ENCODE results near the gene DMWD. TPM values are rescaled to one million over a fixed set of nuclear protein-coding genes. Genes with fewer than 3 reads are reported as not detected.
"Not testable (repeated sequence)": the region's sequence is repeated elsewhere in the genome, so short reads cannot be mapped to it uniquely, and the experiment has no call there.

Gene DMWD
- total RNA-seq, 2 donors from 2014 or later = 19.7 to 20.4 TPM

- DNase-seq (no peak), ATAC-seq (no peak)
- no peak overlapping the region for H3K4me3 ChIP-seq
- H3K9me3 ChIP-seq = no peaks in the 10 kb centered on the region
- H3K36me3 ChIP-seq (replicated peaks in 1 of 2; ENCODE audit: insufficient read depth in 1 of 2, low read depth in 2 of 2) = no peaks in the 10 kb centered on the region
- no peaks in the 10 kb centered on the region for H3K4me1 ChIP-seq
- intact Hi-C loops (cut with DNase I) = no loop called here
- H3K27me3 ChIP-seq = no peaks in the 10 kb centered on the region
- WGBS, 2 donors = 77 to 88% methylated on average over 8 to 9 of the region's 9 CpGs
- TF ChIP-seq CTCF (IDR thresholded peaks at IDR 0.05) (no peak), POLR2A (IDR thresholded peaks at IDR 0.05) (no peak)
- H3K27ac ChIP-seq = no peak overlapping the region
These were observed 35.0 kb downstream of the DMWD start for GRCh38 chr19:45757695-45758094.

GRCh38 chr19:45754323-45754722 is 38.3 kb downstream of the DMWD start:
- H3K9me3 ChIP-seq = no peaks in the 10 kb centered on the region
- no peaks in the 10 kb centered on the region for H3K27me3 ChIP-seq

GRCh38 chr19:45753548-45753947 is 39.1 kb downstream of the DMWD start:
- Histone ChIP-seq H3K27ac (no peak overlapping the region), H3K27me3 (no peaks in the 10 kb centered on the region), H3K9me3 (no peaks in the 10 kb centered on the region), H3K36me3 (replicated peaks in 1 of 2; ENCODE audit: insufficient read depth in 1 of 2, low read depth in 2 of 2) (no peaks in the 10 kb centered on the region), H3K4me1 (no peaks in the 10 kb centered on the region), H3K4me3 (no peak overlapping the region)
- intact Hi-C loops (cut with DNase I) = no loop called here
- no peak for ATAC-seq
- WGBS, 2 donors = 62 to 86% methylated on average over 2 to 6 of the region's 6 CpGs
- peak in 1 of 4 donors; percentile 16 for DNase-seq
- TF ChIP-seq POLR2A (IDR thresholded peaks at IDR 0.05) = no peak
- no peak for TF ChIP-seq CTCF (IDR thresholded peaks at IDR 0.05)

More at GRCh38 chr19:45754323-45754722, 38.3 kb downstream of the DMWD start:
- intact Hi-C loops (cut with DNase I) = no loop called here
- H3K4me1 ChIP-seq = no peaks in the 10 kb centered on the region
- no peak overlapping the region for H3K4me3 ChIP-seq
- TF ChIP-seq POLR2A (IDR thresholded peaks at IDR 0.05) (no peak), CTCF (IDR thresholded peaks at IDR 0.05) (no peak)
- ATAC-seq = no peak
- H3K36me3 ChIP-seq (replicated peaks in 1 of 2; ENCODE audit: insufficient read depth in 1 of 2, low read depth in 2 of 2) = no peaks in the 10 kb centered on the region
- no peak for DNase-seq
- WGBS, 2 donors = 91 to 92% methylated on average over 2 to 8 of the region's 8 CpGs
- no peak overlapping the region for H3K27ac ChIP-seq

- 92 to 93% methylated on average over 12 of the region's 12 CpGs for WGBS, 2 donors
- Histone ChIP-seq H3K27ac (no peak overlapping the region), H3K36me3 (replicated peaks in 1 of 2; ENCODE audit: insufficient read depth in 1 of 2, low read depth in 2 of 2) (no peaks in the 10 kb centered on the region), H3K4me3 (no peak overlapping the region), H3K27me3 (no peaks in the 10 kb centered on the region), H3K4me1 (no peaks in the 10 kb centered on the region), H3K9me3 (no peaks in the 10 kb centered on the region)
- DNase-seq = no peak
- no peak for ATAC-seq
- intact Hi-C loops (cut with DNase I) = no loop called here
- no peak for TF ChIP-seq POLR2A (IDR thresholded peaks at IDR 0.05)
- no peak for TF ChIP-seq CTCF (IDR thresholded peaks at IDR 0.05)
These were observed 40.0 kb downstream of the DMWD start for GRCh38 chr19:45752639-45753038.

GRCh38 chr19:45751483-45751882 is 41.2 kb downstream of the DMWD start:
- intact Hi-C loops (cut with DNase I); H3K4me1 ChIP-seq; H3K9me3 ChIP-seq; DNase-seq; H3K27ac ChIP-seq; H3K36me3 ChIP-seq (replicated peaks in 1 of 2; ENCODE audit: insufficient read depth in 1 of 2, low read depth in 2 of 2); H3K27me3 ChIP-seq; H3K4me3 ChIP-seq; ATAC-seq: not testable (repeated sequence)
- WGBS, 2 donors = 86 to 88% methylated on average over 10 of the region's 10 CpGs
